Activated naive CD8-positive, alpha-beta T cell treated with anti-CD3 and anti-CD28 coated beads for 36 hours (primary cell): ENCODE data around the gene MLH3. TPM values are rescaled to one million over a fixed set of nuclear protein-coding genes. Genes with fewer than 3 reads are reported as not detected.
A peak's percentile ranks its signal among the peaks of the same experiment; 100 is the strongest.

Experiments
- DNase-seq: peaks from one replicate; pipeline ENCODE4 v3.0.0; 2021
- H3K27ac Mint-ChIP-seq: one replicate; pipeline ENCODE4 v1.8.0; 2022; ENCODE audit warnings: mild to moderate bottlenecking, moderate library complexity, mixed read lengths
- H3K27me3 Mint-ChIP-seq: one replicate; pipeline ENCODE4 v1.8.0; 2022; ENCODE audit warnings: mild to moderate bottlenecking, mixed read lengths
- H3K36me3 Mint-ChIP-seq: one replicate; pipeline ENCODE4 v1.8.0; 2021; ENCODE audit warnings: mild to moderate bottlenecking, mixed read lengths
- H3K4me1 Mint-ChIP-seq: one replicate; pipeline ENCODE4 v1.8.0; 2021; ENCODE audit warnings: mixed read lengths
- H3K4me3 Mint-ChIP-seq: one replicate; pipeline ENCODE4 v1.8.0; 2022; ENCODE audit warnings: mild to moderate bottlenecking, moderate library complexity, mixed read lengths
- H3K9me3 Mint-ChIP-seq: one replicate; pipeline ENCODE4 v1.8.0; 2022; ENCODE audit warnings: mixed read lengths
- total RNA-seq, 2 experiments: library from RNA; stranded (reverse); gene quantifications; one replicate each; pipeline ENCODE4 v1.2.3, GENCODE V29; 2021

MLH3 gene
- total RNA-seq, 2 experiments from 2014 or later, result 15.5 to 16.7 TPM

- H3K4me3 Mint-ChIP-seq, result no peak overlapping the region
- peaks cover 34% of the 10 kb centered on the region for H3K4me1 Mint-ChIP-seq
- peaks cover 5% of the 10 kb centered on the region for H3K27me3 Mint-ChIP-seq
- peak overlapping the region; percentile 34 for H3K27ac Mint-ChIP-seq
- peaks cover 56% of the 10 kb centered on the region for H3K36me3 Mint-ChIP-seq
- H3K9me3 Mint-ChIP-seq, result peaks cover 2% of the 10 kb centered on the region
- no peak for DNase-seq
Measured at GRCh38 chr14:75053396-75054291, 2.4 kb upstream of the MLH3 start.

GRCh38 chr14:75051556-75051899, 261 bp upstream of the MLH3 start:
- Mint-ChIP-seq H3K36me3 (peaks cover 69% of the 10 kb centered on the region), H3K9me3 (peaks cover 2% of the 10 kb centered on the region), H3K4me3 (peak overlapping the region; percentile 86), H3K4me1 (peaks cover 50% of the 10 kb centered on the region), H3K27ac (peak overlapping the region; percentile 88), H3K27me3 (peaks cover 5% of the 10 kb centered on the region)
- no peak for DNase-seq

GRCh38 chr14:75049731-75050201, 1.5 kb downstream of the MLH3 start:
- no peak for DNase-seq
- H3K4me1 Mint-ChIP-seq, result peaks cover 61% of the 10 kb centered on the region
- peak overlapping the region; percentile 86 for H3K4me3 Mint-ChIP-seq
- no peak overlapping the region for H3K27ac Mint-ChIP-seq
- H3K36me3 Mint-ChIP-seq, result peaks cover 63% of the 10 kb centered on the region
- H3K27me3 Mint-ChIP-seq, result peaks cover 5% of the 10 kb centered on the region
- H3K9me3 Mint-ChIP-seq, result peaks cover 2% of the 10 kb centered on the region

GRCh38 chr14:75049136-75049535, 2.1 kb downstream of the MLH3 start:
- peaks cover 61% of the 10 kb centered on the region for H3K36me3 Mint-ChIP-seq
- H3K27me3 Mint-ChIP-seq, result peaks cover 5% of the 10 kb centered on the region
- no peak overlapping the region for H3K27ac Mint-ChIP-seq
- H3K9me3 Mint-ChIP-seq, result peaks cover 2% of the 10 kb centered on the region
- H3K4me1 Mint-ChIP-seq, result peaks cover 65% of the 10 kb centered on the region
- no peak for DNase-seq
- no peak overlapping the region for H3K4me3 Mint-ChIP-seq

- H3K9me3 Mint-ChIP-seq, result peaks cover 2% of the 10 kb centered on the region
- H3K4me1 Mint-ChIP-seq, result peaks cover 62% of the 10 kb centered on the region
- H3K27me3 Mint-ChIP-seq, result peaks cover 5% of the 10 kb centered on the region
- peaks cover 60% of the 10 kb centered on the region for H3K36me3 Mint-ChIP-seq
- no peak for DNase-seq
- H3K4me3 Mint-ChIP-seq, result no peak overlapping the region
- no peak overlapping the region for H3K27ac Mint-ChIP-seq
Measured at GRCh38 chr14:75048101-75048500, 3.2 kb downstream of the MLH3 start.

- H3K27me3 Mint-ChIP-seq, result peaks cover 5% of the 10 kb centered on the region
- peaks cover 2% of the 10 kb centered on the region for H3K9me3 Mint-ChIP-seq
- no peak for DNase-seq
- H3K4me1 Mint-ChIP-seq, result peaks cover 56% of the 10 kb centered on the region
- H3K4me3 Mint-ChIP-seq, result no peak overlapping the region
- H3K36me3 Mint-ChIP-seq, result peaks cover 55% of the 10 kb centered on the region
- no peak overlapping the region for H3K27ac Mint-ChIP-seq
Measured at GRCh38 chr14:75047506-75047905, 3.8 kb downstream of the MLH3 start.

GRCh38 chr14:75046899-75047298, 4.4 kb downstream of the MLH3 start:
- DNase-seq, result no peak
- no peak overlapping the region for H3K27ac Mint-ChIP-seq
- peaks cover 53% of the 10 kb centered on the region for H3K4me1 Mint-ChIP-seq
- peaks cover 5% of the 10 kb centered on the region for H3K27me3 Mint-ChIP-seq
- H3K4me3 Mint-ChIP-seq, result no peak overlapping the region
- peaks cover 2% of the 10 kb centered on the region for H3K9me3 Mint-ChIP-seq
- peaks cover 52% of the 10 kb centered on the region for H3K36me3 Mint-ChIP-seq

- Mint-ChIP-seq H3K27ac (no peak overlapping the region), H3K4me3 (no peak overlapping the region), H3K9me3 (peaks cover 2% of the 10 kb centered on the region), H3K4me1 (peaks cover 49% of the 10 kb centered on the region), H3K36me3 (peaks cover 48% of the 10 kb centered on the region), H3K27me3 (peaks cover 1% of the 10 kb centered on the region)
- no peak for DNase-seq
Measured at GRCh38 chr14:75046275-75046674, 5.0 kb downstream of the MLH3 start.

- peaks cover 41% of the 10 kb centered on the region for H3K4me1 Mint-ChIP-seq
- peaks cover 2% of the 10 kb centered on the region for H3K9me3 Mint-ChIP-seq
- no peak overlapping the region for H3K4me3 Mint-ChIP-seq
- H3K36me3 Mint-ChIP-seq, result peaks cover 43% of the 10 kb centered on the region
- no peak for DNase-seq
- H3K27ac Mint-ChIP-seq, result no peak overlapping the region
- H3K27me3 Mint-ChIP-seq, result no peaks in the 10 kb centered on the region
Measured at GRCh38 chr14:75044752-75045151, 6.5 kb downstream of the MLH3 start.

GRCh38 chr14:75044322-75044721, 6.9 kb downstream of the MLH3 start:
- H3K4me3 Mint-ChIP-seq, result no peak overlapping the region

GRCh38 chr14:75042035-75042434, 9.2 kb downstream of the MLH3 start:
- DNase-seq, result no peak
- Mint-ChIP-seq H3K27ac (no peak overlapping the region), H3K4me3 (no peak overlapping the region), H3K4me1 (peaks cover 26% of the 10 kb centered on the region), H3K27me3 (no peaks in the 10 kb centered on the region), H3K36me3 (peaks cover 18% of the 10 kb centered on the region), H3K9me3 (no peaks in the 10 kb centered on the region)

More at GRCh38 chr14:75044322-75044721, 6.9 kb downstream of the MLH3 start:
- no peak for DNase-seq
- Mint-ChIP-seq H3K9me3 (peaks cover under 1% of the 10 kb centered on the region), H3K27me3 (no peaks in the 10 kb centered on the region), H3K4me1 (peaks cover 39% of the 10 kb centered on the region), H3K36me3 (peaks cover 38% of the 10 kb centered on the region), H3K27ac (no peak overlapping the region)

GRCh38 chr14:75041613-75042012, 9.7 kb downstream of the MLH3 start:
- Mint-ChIP-seq H3K27me3 (no peaks in the 10 kb centered on the region), H3K4me3 (no peak overlapping the region), H3K4me1 (peaks cover 21% of the 10 kb centered on the region), H3K27ac (no peak overlapping the region), H3K9me3 (no peaks in the 10 kb centered on the region), H3K36me3 (peaks cover 14% of the 10 kb centered on the region)
- DNase-seq, result no peak

- Mint-ChIP-seq H3K4me1 (peaks cover 16% of the 10 kb centered on the region), H3K4me3 (no peak overlapping the region), H3K27me3 (no peaks in the 10 kb centered on the region), H3K9me3 (no peaks in the 10 kb centered on the region), H3K36me3 (peaks cover 9% of the 10 kb centered on the region), H3K27ac (no peak overlapping the region)
- no peak for DNase-seq
Measured at GRCh38 chr14:75040959-75041358, 10.3 kb downstream of the MLH3 start.

GRCh38 chr14:75040507-75040906, 10.8 kb downstream of the MLH3 start:
- no peaks in the 10 kb centered on the region for H3K9me3 Mint-ChIP-seq
- H3K27me3 Mint-ChIP-seq, result no peaks in the 10 kb centered on the region
- no peak for DNase-seq
- no peak overlapping the region for H3K4me3 Mint-ChIP-seq
- peaks cover 9% of the 10 kb centered on the region for H3K36me3 Mint-ChIP-seq
- no peak overlapping the region for H3K27ac Mint-ChIP-seq
- peaks cover 12% of the 10 kb centered on the region for H3K4me1 Mint-ChIP-seq

- no peak for DNase-seq
- Mint-ChIP-seq H3K27me3 (no peaks in the 10 kb centered on the region), H3K9me3 (no peaks in the 10 kb centered on the region), H3K4me1 (no peaks in the 10 kb centered on the region), H3K27ac (no peak overlapping the region), H3K36me3 (peaks cover 12% of the 10 kb centered on the region), H3K4me3 (no peak overlapping the region)
Measured at GRCh38 chr14:75032939-75033338, 18.3 kb downstream of the MLH3 start.

- Mint-ChIP-seq H3K27ac (no peak overlapping the region), H3K4me3 (no peak overlapping the region), H3K36me3 (peaks cover 12% of the 10 kb centered on the region), H3K27me3 (no peaks in the 10 kb centered on the region), H3K4me1 (no peaks in the 10 kb centered on the region), H3K9me3 (no peaks in the 10 kb centered on the region)
- no peak for DNase-seq
Measured at GRCh38 chr14:75030147-75030546, 21.1 kb downstream of the MLH3 start.
